GM19463 (cell line): ENCODE results near the gene SLC25A47.
"Not testable (repeated sequence)": the region's sequence is repeated elsewhere in the genome, so short reads cannot be mapped to it uniquely, and the experiment has no call there.

ENCODE experiments used
- ATAC-seq: cut with Tn5 transposase; IDR thresholded peaks from one replicate; pipeline ENCODE4 v1.9.1; 2021; ENCODE audit warnings: mild to moderate bottlenecking, moderate library complexity; ENCODE audit not compliant: unreplicated experiment

SLC25A47 gene

DNA sequence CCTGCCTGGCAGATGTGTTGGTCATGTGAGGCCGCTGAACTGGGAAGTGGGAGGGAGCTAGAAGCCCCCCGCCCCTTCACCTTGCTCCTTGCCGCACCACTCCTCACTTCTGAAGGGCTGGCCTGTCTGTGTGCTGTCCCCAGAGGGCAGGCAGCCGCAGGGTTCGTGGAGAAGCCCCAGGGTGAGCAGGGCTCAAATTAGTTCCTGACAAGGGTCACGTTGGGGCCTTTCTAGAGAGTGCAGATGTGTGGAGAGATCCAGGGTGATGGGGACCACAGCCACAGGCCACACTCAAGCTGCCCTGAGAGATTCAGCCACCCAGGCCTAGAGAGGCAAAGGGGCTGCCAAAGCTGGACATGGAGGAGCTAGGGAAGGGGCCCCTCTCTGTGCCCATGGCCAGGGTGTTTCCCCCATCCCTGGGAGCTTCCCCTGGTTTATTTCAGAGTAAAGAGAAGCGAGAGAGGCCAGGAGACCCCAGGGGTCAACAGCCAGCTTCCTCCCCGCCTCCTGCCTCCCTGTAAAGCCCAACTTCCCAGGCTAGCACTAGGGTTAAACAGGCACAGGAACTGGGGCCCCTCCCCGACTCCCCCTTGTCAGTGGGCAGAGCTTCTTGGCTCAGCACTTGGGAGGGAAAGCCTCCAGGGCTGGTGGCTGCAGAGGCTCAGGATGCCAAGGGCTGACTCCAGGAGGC is 33.1 kb upstream of the SLC25A47 start:
- ATAC-seq: no peak

- ATAC-seq: no peak
These were observed 32.4 kb upstream of the SLC25A47 start for GRCh38 chr14:100290607-100291304.

- ATAC-seq: no peak
These were observed 31.6 kb upstream of the SLC25A47 start for GRCh38 chr14:100291305-100292075.

- no peak for ATAC-seq
These were observed 30.8 kb upstream of the SLC25A47 start for GRCh38 chr14:100292301-100292775.

GRCh38 chr14:100292776-100293461 is 30.2 kb upstream of the SLC25A47 start:
- no peak for ATAC-seq

DNA sequence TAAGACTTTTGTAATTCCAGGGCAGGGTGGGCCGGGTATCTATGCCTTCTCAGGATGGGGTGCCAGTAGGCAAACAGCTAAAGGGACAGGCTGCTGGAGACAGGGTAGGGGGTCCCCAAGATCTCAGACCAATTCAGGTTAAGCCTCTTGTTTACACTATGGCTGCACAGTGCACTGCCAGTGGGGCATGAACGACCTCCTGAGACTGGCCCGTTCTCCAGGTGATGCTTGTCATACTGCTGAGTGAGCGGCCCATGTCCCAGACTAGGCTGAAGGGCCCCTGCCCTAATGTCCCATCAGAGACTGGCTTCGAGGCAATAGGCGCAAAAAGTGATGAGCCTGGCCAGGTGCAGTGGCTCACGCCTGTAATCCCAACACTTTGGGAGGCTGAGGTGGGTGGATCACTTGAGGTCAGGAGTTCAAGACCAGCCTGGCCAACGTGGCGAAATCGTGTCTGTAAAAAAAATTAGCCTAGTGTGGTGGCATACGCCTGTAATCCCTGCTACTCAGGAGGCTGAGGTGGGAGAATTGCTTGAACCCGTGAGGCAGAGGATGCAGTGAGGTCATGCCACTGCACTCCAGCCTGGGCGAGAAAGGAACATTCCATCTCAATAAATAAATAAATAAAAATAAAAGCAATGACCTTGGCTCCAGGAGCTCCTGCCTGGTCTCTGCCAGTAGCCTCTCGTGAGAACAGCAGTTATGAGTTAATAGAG is 29.5 kb upstream of the SLC25A47 start:
- ATAC-seq: no peak

GRCh38 chr14:100294213-100294962 is 28.8 kb upstream of the SLC25A47 start:
- peak; percentile 41 for ATAC-seq

GRCh38 chr14:100294963-100295330 is 28.2 kb upstream of the SLC25A47 start:
- no peak for ATAC-seq

DNA sequence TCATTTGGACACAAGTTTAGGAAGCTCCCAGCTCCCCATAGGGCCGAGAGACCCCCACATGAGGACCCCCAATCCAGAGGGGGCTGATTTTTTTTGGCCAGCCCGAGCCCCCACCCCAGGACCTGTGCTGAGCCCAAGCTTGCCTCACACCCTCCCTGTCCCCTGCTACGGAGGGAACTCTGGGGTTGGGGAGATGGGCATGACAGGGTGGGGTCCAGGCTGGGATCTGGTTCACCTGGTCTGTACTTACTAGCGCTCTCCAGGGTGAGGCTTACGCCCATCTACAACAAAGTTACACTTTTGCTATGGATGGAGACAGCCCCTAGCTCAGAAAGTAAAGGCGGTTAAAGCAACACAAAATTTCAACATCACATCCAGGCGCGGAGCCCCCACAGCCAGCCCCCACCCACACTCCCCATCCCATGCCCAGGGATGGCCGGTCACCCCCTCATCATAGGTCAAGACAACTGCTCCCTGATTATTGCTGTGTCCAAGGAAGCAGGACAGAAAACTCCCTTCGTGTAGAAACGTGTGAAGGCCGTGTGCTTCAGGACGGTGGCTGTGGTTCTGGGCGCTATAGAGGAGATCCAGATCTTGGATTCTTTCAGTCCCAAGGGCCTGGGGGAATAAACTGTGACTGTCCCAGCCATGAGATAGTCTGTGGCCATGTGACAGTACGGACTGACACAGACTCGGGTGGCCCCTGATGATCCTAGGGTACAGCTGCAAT is 27.6 kb upstream of the SLC25A47 start:
- ATAC-seq: no peak

GRCh38 chr14:100296106-100296651 is 27.0 kb upstream of the SLC25A47 start:
- no peak for ATAC-seq

DNA sequence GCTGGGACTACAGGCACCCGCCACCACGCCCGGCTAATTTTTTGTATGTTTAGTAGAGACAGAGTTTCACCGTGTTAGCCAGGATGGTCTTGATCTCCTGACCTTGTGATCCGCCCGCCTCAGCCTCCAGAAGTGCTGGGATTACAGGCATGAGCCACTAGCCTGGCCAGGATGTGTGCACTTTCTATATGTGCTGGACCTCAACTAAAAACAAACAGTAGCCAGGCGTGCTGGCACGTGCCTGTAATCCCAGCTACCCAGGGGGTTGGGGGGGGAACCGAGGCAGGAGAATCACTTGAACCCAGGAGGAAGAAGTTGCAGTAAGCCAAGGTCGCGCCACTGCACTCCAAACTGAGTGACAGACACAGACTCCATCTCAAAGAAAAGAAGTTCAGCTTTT is 26.4 kb upstream of the SLC25A47 start:
- ATAC-seq: not testable (repeated sequence)

DNA sequence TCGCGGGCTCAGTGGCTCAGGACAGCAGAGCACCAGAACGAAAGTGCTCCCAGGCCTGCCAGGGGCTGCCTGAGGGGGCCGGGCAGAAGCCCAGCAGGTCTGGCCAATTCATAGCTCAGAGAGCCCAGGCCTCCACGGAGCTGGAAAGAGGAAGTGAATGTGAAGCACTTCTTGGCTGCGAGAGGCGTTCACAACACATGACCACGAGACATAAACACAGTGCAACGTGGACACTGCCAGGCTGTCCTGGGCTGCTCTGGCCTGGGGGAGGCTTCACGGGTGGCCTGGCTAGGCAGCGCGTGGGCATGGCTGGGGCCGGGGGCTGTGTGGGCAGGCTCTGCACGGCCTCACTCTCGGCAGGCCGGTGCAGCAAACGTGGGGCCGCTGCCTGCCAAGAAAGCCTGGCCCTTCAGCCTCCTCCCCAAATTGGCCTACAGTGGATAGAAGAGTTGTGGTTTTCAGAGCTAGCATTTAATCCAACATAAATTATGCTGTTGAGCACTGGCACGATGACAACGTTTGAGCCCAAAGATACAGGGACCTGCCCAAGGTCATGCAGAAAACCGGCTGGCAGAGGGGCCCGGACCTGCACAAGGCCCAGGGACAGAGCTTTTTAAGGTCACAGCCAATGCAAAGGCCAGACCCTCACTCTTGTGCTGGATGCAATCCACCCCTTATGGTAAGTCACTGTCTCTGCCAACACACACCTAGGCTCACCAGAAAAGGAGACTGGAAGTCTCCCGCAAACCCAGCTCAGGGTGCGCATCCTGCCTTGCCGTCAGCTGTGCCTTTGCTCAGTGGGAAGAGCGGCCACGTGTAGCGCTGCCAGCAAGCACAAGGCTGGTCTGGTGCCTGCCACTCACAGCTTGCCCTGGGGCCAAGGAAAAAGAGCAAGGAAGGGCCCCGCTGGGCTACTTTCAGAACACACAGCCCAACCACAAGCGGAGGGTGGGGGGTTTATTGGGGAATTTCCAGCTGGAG is 25.5 kb upstream of the SLC25A47 start:
- ATAC-seq: peak; percentile 86

GRCh38 chr14:100298551-100299237 is 24.4 kb upstream of the SLC25A47 start:
- no peak for ATAC-seq

DNA sequence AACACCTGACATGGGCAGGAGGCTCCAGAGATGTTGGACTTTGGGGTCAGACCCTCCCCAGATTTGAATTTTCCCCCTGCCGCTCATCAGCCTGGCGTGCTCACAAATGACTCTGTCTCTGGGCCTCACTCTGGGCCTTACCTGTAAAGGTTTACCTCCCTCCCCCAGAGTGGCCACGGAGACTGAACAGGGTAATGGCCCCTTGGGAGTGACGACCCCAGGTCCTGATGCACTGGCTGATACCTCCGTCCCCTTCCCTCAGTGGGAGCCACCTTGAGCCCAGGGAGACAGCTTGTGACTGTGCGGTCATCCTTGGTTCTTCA is 23.9 kb upstream of the SLC25A47 start:
- no peak for ATAC-seq

GRCh38 chr14:100302616-100303015 is 20.5 kb upstream of the SLC25A47 start:
- ATAC-seq: no peak

DNA sequence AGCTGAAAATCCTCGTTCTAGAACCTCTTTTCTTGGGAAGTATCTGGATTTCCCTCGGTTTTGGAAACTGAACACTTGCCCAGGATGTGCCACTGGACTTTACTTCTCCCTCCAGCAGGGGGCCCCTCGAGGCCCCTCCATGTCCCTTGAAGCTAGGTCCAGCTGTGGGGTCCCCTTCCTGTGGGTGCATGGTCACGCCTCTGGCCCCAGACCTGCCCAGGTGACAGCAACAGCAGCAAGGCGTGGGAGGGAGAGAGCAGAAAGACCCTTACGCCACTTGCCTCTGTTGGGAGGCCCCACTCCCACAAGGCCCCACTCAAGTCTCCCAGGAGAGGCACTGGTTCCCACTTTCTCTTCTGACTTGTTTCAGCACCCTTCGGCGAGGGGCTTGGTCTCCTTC is 20.0 kb upstream of the SLC25A47 start:
- ATAC-seq: no peak

GRCh38 chr14:100303925-100304324 is 19.2 kb upstream of the SLC25A47 start:
- ATAC-seq: no peak
